ENCODE data around the gene FAM184A.
"Not testable (repeated sequence)": the region's sequence is repeated elsewhere in the genome, so short reads cannot be mapped to it uniquely, and the experiment has no call there.

Gene FAM184A

DNA sequence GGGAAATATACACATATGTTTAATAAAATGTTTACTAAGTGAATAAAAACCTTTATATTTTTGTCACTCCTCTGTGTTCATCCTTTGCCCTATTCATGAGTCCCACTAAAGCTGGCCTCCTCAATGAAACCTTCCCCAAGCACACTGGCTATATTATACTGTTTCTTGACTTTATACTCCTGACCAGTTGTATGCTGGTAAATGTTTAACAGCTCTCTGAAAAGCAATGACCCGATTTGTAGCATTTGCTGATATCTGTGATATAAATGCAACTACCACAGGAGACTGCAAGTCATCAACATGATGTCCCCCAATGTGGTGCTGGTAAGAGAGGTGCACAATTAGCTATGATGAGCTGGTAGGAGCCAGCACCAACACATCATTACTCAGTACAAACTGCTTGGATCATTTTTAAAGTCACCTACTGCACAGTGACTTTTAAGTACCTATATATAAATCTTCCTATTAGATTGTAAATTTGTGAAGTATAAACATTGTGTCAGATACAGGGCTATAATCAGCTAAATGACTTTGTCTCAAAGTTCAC lies 78.9 kb downstream of the FAM184A start:
- no peak for DNase-seq (ENCODE audit: extremely low read depth, insufficient read length)
- Histone ChIP-seq H3K4me3 (replicated peaks; ENCODE audit: low read depth, low read length) (no peak overlapping the region), H3K36me3 (ENCODE audit: control insufficient read depth, insufficient read depth, low read length) (no peaks in the 10 kb centered on the region), H3K27me3 (replicated peaks; ENCODE audit: control insufficient read depth, insufficient read depth, low read length) (no peaks in the 10 kb centered on the region)
- TF ChIP-seq, protein P1, sequence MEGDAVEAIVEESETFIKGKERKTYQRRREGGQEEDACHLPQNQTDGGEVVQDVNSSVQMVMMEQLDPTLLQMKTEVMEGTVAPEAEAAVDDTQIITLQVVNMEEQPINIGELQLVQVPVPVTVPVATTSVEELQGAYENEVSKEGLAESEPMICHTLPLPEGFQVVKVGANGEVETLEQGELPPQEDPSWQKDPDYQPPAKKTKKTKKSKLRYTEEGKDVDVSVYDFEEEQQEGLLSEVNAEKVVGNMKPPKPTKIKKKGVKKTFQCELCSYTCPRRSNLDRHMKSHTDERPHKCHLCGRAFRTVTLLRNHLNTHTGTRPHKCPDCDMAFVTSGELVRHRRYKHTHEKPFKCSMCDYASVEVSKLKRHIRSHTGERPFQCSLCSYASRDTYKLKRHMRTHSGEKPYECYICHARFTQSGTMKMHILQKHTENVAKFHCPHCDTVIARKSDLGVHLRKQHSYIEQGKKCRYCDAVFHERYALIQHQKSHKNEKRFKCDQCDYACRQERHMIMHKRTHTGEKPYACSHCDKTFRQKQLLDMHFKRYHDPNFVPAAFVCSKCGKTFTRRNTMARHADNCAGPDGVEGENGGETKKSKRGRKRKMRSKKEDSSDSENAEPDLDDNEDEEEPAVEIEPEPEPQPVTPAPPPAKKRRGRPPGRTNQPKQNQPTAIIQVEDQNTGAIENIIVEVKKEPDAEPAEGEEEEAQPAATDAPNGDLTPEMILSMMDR (IDR thresholded peaks at IDR 0.05; ENCODE audit: insufficient read depth, low read length, poor library complexity, severe bottlenecking), result no peak

DNA sequence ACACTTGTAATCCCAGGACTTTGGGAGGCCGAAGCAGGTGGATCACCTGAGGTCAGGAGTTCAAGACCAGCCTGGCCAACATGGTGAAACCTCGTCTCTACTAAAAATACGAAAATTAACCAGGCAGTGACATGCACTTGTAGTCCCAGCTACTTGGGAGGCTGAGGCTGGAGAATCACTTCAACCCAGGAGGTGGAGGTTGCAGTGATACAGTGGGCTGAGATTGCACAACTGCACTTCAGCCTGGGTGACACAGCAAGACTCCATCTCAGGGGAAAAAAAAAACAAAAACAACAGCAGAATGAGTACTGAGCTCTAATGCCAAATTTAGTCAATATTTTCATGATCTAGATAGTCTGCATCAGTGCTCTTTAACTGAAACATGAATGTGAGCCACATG lies 81.0 kb downstream of the FAM184A start:
- not testable (repeated sequence) for H3K4me3 ChIP-seq (replicated peaks; ENCODE audit: low read depth, low read length); H3K27me3 ChIP-seq (replicated peaks; ENCODE audit: control insufficient read depth, insufficient read depth, low read length); H3K36me3 ChIP-seq (ENCODE audit: control insufficient read depth, insufficient read depth, low read length); DNase-seq (ENCODE audit: extremely low read depth, insufficient read length)

DNA sequence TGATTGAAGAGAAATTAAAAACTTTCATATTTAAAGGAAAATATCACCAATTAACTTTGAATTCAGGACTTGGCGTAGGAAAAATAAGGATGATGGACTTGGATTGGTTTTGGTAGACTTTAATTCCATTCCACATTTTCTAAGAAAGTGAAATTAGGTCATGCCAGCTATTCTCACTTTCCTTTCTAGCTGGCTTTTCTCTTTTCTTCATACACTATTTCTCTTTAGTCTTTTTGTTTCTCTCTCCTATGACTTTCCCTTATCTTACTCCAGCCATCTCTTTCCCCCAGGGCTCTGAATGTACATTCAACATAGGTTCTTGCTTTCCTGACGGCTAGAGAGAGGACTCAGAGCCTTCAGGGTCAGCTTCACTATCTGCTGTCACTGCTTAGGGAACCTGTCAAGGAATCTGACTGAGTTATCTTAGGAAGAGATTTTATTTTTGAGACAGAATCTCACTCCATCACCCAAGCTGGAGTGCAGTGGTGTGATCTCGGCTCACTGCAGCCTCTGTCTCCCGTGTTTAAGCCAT lies 82.1 kb downstream of the FAM184A start:
- H3K27me3 ChIP-seq (replicated peaks; ENCODE audit: control insufficient read depth, insufficient read depth, low read length), result no peaks in the 10 kb centered on the region
- H3K4me3 ChIP-seq (replicated peaks; ENCODE audit: low read depth, low read length), result no peak overlapping the region
- TF ChIP-seq, protein P1 (IDR thresholded peaks at IDR 0.05; ENCODE audit: insufficient read depth, low read length, poor library complexity, severe bottlenecking), result no peak
- DNase-seq (ENCODE audit: extremely low read depth, insufficient read length), result no peak
- H3K36me3 ChIP-seq (ENCODE audit: control insufficient read depth, insufficient read depth, low read length), result no peaks in the 10 kb centered on the region

DNA sequence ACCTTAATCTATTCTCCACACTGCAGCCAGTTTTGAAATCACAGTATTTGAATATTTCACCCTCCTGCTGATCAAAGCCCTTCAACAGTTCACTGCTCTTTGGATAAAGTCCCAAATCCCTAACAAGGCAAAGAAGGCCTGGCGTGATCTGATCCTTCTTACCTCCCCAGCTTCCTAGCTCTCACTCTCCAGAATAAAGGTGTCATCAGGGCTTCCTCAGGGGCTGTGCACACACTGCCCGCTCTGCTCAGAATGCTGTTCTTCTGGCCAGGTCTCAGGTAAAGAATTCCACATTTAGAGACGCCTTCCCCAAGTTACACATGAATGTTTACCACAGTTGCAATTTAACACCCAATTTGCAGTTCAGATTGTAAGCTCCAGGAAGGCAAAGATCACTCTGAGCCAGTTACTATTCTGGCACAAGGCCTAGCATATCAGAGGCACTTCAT lies 84.6 kb downstream of the FAM184A start:
- TF ChIP-seq, protein P1 (IDR thresholded peaks at IDR 0.05; ENCODE audit: insufficient read depth, low read length, poor library complexity, severe bottlenecking), result no peak
- H3K27me3 ChIP-seq (replicated peaks; ENCODE audit: control insufficient read depth, insufficient read depth, low read length), result no peaks in the 10 kb centered on the region
- no peaks in the 10 kb centered on the region for H3K36me3 ChIP-seq (ENCODE audit: control insufficient read depth, insufficient read depth, low read length)
- H3K4me3 ChIP-seq (replicated peaks; ENCODE audit: low read depth, low read length), result no peak overlapping the region
- DNase-seq (ENCODE audit: extremely low read depth, insufficient read length), result no peak

DNA sequence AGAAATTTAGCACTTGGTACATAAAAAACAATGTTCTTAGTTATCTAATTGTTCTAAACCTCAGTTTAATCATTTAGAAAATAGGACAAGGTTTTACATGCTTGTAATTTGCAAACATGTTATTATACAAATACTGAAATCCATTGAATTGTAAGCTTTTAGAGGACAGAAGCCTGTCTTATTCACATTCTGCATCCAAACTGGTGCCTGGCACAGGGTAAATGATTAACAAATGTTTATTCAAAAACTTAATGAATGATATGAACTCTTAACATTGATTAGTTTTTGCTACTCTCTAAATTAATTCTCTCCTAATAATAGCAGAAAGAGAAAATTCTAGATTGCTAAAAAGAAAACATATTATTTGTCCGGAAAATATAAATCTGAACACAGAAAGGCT lies 85.1 kb downstream of the FAM184A start:
- TF ChIP-seq, protein P1 (IDR thresholded peaks at IDR 0.05; ENCODE audit: insufficient read depth, low read length, poor library complexity, severe bottlenecking), result no peak
- no peaks in the 10 kb centered on the region for H3K27me3 ChIP-seq (replicated peaks; ENCODE audit: control insufficient read depth, insufficient read depth, low read length)
- no peak for DNase-seq (ENCODE audit: extremely low read depth, insufficient read length)
- H3K36me3 ChIP-seq (ENCODE audit: control insufficient read depth, insufficient read depth, low read length), result no peaks in the 10 kb centered on the region
- H3K4me3 ChIP-seq (replicated peaks; ENCODE audit: low read depth, low read length), result no peak overlapping the region

DNA sequence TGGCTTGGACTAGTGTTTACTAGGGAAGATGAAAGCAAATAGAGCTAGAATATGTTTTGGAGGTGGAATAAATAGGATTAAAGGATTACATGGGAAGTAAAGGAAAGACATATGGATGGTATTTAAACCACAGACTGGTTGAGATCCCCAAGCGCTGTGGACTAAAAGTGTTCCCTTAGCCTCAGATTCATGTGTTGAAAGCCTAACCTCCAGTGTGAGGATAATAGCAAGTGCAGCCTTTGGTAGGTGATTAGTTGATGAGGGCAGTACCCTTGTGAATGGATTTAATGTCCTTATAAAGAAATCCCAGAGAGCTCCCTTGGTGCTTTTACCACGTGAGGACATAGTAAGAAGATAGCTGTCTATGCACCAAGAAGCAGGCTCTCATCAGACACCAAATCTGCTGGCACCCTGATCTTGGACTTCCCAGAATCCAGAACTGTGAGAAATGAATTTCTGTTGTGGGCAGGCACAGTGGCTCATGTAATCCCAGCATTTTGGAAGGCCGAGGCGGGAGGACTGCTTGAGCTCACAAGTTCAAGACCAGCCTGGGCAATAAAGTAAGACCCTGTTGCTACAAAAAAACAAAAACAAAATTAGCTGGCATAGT lies 86.2 kb downstream of the FAM184A start:
- TF ChIP-seq, protein P1 (IDR thresholded peaks at IDR 0.05; ENCODE audit: insufficient read depth, low read length, poor library complexity, severe bottlenecking), result no peak
- no peaks in the 10 kb centered on the region for H3K36me3 ChIP-seq (ENCODE audit: control insufficient read depth, insufficient read depth, low read length)
- H3K27me3 ChIP-seq (replicated peaks; ENCODE audit: control insufficient read depth, insufficient read depth, low read length), result no peaks in the 10 kb centered on the region
- no peak overlapping the region for H3K4me3 ChIP-seq (replicated peaks; ENCODE audit: low read depth, low read length)
- DNase-seq (ENCODE audit: extremely low read depth, insufficient read length), result no peak

All from GM06990 (cell line).